Left hindlimb (tissue), 1 donor: Measurements from ENCODE around the gene ELAVL2.

Experiments used
- DNase-seq: peaks from one replicate; pipeline ENCODE4 v3.0.0-alpha.2; 2018

ELAVL2 gene

DNA sequence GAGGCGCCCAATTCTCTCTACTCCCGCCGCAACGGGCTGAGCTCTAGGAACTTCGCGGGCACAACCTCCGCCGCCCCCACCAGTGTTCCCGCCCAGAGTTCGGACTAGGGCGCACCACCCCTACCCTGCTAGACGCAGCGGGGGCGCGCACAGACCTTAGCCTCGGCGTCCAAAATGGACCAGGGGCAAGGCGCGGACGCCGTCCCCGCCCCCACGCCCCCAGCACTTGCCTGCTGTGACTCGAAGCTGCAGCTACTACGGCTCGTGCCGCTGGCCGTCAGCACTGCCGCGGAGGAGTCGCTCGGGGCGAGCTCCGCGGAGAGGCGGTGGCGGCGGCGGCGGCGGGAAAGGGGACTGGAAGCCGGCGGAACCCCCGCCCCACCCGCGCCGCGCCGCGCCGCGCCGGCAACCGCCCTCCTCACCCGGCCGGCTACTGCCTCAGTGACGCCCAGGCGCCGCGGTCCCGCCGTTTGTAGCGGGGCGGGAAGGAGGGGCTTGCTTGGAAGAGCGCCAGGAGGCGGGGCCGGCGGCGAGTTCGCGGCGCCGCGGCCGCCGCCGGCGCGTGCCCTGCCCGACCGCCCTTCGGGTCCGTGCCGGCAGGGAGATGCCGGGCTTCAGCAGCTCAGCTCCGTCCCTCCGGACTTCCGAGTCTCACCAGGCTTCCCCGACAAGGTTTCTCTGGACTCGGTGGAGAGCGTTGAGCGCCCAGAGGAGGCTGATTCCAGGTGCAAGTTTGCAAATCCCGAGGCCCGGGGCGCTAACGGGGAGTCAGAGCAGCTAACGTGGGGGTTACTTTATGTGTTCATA lies 4.5 kb downstream of the ELAVL2 start:
- DNase-seq: peak; percentile 68

DNA sequence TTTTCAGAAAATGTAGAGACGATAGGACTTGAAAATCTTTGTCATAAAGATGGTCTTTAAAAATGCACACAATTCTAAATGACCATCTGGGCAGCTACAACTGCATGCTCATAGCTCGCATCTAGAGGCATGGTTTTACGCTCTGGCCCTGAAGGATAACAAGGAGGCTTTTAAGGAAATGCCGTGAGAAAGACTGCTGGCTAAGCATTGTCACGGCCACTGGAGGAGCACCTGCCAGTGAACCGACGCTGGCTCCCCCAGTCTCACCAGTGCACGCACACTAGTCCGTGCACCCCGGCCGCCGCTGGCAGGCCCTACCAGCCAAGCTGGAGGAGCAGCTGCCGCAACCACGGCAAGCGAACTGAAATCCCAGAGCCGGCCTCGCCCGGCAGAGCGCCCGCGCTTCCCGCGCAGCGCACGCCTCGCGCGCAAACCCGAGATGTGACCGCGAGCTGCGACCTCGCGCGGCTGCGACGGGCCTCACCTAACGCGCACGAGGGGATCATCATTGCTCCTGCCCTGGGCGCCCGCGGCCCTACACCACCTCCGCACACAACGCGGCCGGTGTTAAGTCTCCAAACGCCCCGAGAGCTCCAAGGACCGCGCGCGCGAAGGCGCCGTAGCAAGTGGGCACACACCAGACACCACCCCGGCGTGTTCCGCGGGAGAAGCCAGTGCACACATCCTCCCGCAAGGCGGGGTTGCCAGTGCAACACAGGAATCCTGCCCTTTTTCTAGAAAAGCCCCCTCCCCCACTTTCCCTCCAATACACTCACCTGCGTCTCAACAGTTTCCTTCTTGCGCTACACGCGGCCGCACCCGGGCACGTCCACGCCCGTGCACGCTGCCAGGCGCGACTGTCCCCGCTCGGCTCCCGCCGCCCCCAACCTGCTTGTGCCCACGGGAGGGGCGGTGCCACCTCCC lies 5.3 kb downstream of the ELAVL2 start:
- DNase-seq: peak; percentile 41

DNA sequence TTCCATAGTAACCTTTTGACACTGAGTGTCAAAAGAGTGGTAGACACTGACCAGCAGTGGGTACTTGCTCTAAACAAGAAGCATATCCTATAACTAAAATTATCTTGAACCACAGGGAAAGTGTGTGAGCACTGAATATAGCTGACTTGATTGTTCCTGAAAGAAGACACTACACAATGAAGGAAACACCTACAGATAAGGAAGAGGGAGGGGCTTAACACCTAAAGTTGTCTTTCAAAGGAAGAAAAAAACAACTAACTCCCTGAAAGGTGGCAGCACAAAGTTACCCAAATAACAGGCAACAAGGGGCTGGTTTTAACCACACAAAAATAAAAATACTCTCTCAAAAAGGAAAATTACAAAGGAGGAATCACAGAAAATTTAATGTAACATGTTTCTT lies 6.6 kb downstream of the ELAVL2 start:
- no peak for DNase-seq

DNA sequence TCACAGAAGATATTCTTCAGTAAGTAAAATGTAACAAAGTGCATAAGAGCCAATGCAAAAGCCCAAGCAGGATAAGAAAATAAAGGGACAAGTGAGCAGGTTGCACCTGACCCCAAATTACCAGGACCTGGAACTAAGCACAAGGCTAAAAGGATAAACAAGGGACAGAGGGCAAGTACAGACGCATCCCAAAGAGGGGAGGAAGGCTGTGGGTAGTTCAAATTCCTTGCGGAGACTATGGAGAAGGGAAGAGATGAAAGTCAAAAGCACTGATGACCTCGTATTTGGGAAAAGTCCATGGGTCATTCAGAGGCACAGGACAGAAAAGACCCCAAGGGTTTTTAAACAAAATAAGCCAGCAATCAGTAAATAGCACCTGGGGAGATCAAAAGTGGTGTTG lies 11.8 kb downstream of the ELAVL2 start:
- DNase-seq: no peak

DNA sequence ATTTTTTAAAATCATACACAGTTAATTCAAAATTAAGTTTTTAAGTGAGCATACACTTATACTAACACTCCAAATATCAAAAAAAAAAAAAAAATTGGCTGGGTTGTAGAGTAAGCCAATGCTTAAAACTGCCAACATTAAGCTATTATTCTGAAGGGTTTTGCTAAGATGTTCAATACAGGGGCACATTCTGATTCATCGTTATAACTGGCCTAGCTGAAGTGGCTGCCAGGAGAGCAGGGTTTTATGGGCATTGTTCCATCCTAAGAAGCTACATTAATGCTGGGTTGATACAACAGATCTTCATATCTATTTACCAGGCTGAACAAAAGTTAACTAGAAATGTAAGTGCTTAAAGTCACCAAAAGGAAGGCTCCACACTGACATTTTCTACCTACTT lies 13.4 kb downstream of the ELAVL2 start:
- no peak for DNase-seq

DNA sequence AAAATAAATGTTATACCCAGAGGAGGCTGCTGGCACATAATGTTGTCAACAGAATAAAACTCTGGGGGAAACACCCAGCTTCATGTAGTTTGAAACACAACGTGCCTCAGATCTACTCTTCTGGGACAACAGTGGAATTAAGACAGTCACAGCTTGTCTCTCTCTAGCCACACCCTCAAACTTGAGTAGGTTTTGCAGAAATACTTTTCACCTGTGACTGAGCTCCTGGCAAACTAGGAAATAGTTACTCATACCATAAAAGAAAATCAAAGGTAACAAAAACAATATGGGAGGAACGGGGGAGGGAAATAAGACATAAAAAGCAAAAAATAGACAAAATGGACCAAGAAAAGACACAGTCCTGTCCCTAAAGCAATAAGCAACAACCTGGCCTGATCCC lies 14.4 kb downstream of the ELAVL2 start:
- no peak for DNase-seq

DNA sequence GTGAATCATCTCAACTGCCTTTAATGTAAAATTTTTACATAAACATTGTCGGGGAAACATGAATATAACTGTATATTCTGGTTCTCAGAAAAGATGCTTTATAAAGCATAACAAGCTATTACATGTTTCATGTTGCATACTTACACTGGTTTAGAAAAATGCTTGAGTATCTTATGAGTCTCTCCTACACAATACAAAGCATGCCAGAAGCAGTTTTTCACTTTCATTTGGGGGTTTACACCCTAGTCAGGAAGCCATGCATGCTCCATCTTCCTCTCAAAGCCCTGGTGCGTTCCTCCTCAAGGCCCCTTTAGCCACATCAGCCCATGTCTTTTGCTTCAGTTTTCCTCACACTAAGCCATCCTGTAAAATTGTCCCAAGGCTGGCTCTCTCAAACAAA lies 22.8 kb downstream of the ELAVL2 start:
- no peak for DNase-seq

DNA sequence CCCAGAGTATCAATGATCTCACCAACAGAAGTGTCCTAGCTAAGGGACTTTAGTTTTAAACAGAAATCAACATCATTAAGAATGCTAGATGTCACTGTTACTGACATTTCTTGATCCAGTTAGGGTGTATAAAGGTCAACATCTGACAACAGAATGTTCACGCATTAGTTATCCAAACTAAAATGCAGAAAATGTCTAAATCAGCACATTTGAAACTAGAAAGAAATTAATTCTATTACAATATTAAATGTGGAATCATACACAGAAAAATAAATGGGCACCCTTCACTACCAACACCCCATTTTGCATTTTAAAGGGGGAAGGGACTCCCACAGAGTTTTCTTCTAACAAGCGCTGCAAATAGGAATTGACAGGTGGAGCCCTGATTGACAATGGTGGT lies 24.5 kb downstream of the ELAVL2 start:
- DNase-seq: no peak

DNA sequence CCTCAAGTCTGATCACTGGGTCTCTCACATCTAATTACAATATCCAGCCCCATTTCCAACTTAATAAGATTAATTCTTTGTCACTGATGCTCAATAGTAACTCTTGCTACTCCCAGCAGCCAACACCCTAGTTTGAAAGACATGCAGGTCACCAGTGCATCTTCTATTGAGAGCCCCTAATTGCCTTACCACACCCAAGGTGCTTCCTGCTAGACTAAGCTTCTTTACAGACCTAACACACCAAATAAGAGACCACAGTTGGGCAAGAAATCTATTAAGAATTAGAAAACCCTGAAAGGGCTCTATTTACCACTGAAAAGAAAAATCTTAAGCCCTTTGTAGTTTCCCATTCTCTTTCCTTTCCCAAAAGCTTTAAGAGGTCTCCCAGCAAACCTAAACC lies 26.5 kb downstream of the ELAVL2 start:
- DNase-seq: no peak

DNA sequence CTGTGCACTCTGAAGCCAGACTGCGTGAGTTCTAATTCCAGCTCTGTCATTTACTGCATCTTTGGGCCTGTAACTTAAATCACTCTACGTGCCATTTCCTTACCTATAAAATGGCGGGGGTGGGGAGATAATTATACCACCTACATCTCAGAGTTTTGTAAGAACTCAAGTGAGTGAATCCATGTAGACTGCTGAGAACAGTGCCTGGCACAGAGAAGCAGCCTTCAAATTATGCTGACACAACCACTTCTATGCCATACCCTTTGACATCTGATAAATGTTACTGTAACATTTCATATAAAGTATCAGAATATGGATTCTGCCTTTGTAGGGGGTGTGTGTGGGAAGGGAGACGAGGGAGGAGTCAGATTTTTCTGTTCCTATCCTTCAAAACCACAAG lies 27.7 kb downstream of the ELAVL2 start:
- no peak for DNase-seq

DNA sequence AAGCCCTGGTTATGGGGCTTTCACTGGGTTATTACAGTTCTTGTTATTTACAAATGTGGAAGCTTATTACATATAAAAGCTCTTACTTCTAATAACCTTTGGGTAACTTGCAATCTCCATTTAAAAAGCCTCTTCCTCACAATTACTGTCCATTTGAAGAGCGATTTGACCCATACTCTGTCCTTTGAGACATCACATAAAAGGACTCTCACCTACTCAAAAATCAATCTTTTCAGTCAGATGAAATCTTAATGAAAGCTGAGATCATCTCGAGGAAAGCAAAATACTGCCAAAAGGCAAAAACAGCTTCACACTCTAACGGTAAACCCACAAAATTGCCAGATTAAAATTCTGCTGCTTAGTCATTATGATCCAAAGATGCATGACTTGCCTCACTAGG lies 29.8 kb downstream of the ELAVL2 start:
- DNase-seq: no peak

DNA sequence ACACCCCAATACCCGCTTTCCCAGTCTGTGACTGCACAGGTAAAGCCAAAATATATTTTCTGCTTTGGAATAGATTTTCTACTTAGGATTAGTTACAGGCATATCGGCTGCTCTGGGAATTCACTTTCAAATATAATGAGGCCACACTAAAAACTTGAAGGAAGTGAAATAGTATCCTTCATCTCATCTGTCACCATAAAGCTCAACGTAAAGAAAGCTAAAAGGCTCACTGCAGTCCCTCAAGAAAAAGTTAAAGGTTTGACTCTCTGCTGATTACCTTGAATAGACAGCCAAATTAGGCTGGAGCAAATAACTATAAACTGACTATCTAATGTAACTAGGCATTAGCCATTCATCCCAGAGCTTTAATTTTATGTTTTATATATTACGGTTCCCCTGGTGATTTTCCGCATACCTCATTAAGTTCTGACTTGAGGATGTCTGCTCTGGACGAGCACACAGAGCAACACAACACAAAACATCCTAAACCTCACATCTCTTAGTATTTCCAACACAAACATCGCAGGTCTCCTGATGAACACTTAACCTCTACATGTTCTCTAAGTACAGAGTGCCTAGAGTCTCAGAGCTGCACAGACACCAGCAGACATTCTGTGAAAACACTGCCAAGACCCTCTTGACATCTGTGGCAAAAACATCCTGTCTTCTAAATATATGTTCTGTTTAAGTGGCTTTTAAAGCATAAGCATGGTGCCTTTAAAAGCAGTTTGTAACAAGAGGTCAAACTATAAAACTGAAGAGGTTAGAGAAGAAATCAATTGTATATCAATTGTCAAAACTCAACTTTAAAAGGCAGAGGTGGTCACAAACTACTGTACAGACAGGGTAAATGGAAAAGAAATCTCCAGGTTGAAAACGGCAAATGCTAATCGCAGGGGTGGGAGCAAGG lies 35.4 kb downstream of the ELAVL2 start:
- DNase-seq: no peak

DNA sequence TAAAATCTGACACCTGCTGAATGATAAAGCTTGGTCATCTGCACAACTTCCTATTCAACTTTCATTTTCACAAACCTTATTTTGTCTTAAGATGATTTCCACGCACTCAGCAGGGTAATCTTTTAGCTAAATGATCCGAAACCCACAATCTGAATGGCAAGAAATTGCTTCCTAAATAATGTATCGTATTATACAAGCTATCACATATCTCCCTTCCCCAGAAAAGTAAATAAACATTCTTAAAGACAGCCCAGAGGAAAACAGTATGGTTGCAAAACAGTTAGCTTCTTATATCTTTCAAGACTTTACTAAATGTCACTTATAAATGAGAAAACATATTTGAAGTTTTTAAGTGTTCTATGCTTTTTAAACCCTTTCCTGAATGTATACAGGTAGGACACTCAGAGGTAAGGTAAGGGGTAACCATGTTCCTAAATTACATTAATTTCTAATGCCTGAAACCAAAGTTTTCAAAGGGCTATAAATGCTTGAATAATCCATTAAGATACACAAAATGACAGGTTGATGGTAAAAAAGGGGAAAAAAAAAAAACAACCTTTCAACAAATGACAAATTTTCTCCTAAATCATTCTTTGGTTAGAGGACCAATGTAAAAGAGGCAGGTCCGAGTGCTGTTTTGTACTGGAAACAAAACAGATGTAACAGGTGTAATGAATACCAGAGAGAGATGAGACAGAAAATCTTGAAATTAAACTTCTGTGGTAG lies 36.3 kb downstream of the ELAVL2 start:
- DNase-seq: no peak

DNA sequence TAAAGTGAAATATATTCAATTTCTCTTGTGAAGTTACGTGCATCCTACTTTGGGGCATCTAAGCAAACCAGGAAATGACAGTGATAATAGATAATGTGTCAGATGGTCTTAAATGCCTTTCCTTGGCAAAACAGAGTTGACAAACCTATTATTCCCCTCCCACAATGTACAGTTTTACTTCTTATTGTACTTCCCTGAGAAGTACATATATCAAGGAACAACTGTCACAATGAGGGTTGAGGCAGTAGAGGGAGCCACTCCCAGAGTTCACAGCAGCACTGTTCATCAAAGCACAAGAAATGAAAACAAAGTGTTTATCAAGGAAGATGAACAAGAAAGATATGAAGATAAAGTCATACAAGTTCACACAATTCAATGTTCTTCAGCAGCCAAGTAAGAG lies 41.1 kb downstream of the ELAVL2 start:
- no peak for DNase-seq

DNA sequence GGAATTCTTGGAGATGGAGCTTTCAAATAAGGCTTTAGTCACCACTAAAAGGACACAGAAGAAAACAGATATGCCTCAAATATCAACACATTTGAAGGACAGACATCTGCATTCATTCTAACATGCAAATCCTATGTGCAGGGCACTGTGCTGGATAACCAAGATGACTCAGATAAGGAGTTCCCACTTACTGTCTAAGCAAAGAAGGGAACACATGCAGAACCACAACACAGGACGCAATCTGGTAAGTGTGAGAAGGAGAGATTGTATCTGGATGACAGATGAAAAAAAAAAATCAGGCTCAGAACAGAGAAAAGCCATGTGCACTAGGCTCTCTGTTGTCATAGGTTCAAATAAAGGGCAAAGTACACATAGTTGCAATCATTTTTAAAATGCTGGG lies 42.5 kb downstream of the ELAVL2 start:
- DNase-seq: no peak

DNA sequence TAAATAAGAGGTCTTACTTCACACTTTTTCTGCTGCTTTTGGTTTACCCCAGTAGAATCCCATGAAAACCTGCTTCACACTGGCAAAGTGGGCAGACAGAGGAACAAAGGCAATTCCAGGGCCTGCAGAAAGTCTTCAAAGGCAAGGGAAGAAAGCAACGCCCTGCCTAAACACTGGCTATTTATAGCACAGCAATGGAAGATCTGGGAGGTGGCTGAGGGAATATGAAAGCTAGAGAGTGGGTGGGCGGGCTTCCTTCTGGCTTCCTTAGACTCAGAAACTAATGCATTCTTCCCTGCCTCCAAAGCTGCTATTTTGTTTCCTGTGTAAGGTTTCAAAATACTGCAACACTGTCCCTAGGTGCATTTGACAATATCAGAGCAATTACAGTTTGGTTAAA lies 46.8 kb downstream of the ELAVL2 start:
- peak; percentile 40 for DNase-seq

DNA sequence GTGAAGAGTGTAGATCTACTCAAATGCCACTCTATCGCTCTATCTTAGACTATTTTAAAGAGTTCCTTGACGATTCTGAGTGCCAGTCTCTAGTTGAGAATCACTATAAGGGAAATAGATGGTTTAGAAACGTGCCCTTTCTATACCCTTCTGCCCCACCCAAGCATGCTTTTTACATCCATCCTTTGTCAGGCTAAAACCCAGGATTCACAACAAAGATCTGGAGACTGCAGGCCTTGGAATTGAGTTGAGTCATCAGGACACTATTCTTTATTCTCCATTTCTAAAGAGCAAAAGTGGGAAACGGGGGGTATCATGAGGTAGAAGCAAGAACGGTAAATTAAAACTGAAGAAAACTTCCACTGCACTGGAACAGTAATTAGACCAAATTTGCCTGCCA lies 48.7 kb downstream of the ELAVL2 start:
- DNase-seq: no peak

DNA sequence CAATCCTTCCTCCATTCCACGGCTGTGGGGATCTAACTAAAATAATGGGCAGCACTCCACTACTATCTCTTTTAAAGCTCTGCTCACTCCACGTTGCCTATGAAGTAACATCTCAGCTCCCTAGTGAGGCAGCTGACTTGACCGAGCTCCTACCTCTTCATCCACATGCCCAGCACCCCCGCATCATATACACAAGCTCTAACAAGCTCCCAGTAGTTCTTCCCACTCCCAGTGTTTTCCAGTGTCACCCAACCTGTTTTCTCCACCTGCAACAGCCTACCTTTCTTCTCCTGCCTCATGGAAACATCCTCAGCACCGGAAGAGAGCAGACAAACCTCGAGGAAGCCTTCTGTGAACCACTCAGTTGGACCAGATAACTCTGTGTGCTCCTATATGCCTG lies 50.5 kb downstream of the ELAVL2 start:
- DNase-seq: no peak

DNA sequence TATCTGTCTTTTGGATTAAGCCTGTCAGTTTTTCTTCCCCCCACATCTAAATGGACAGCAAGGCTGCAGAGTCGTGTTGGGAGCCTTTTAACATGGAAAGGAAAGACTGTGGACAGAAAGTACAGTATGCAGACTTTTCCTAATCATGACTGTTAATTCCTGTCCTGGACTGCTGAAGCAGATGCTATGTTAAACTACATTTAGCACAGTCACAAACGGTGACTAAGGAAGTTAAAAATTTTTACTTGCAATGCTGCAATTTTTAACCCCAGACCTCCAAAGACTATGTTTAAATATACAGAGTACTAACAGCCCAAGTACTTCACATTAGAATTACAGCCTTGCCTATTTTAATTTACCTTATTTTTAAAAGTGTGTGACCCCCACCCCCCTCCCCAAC lies 51.8 kb downstream of the ELAVL2 start:
- no peak for DNase-seq

DNA sequence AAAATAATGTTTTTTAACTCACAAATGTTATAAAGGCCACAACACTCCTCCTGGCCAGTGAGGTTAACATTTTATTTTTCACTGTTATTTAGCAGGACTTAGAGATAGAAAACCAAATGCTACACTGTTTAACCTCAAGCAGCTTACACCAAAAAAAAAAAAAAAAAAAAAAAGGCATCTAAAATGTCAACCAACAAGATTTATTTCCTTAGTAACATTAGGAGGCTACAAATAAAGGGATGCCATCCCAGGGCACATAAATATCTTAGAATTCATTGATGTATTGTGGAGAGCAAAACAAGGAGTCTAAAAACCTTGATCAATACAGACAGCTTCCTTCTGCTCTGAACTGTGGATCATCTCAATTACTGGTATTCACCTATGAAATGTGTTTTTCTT lies 53.7 kb downstream of the ELAVL2 start:
- no peak for DNase-seq

DNA sequence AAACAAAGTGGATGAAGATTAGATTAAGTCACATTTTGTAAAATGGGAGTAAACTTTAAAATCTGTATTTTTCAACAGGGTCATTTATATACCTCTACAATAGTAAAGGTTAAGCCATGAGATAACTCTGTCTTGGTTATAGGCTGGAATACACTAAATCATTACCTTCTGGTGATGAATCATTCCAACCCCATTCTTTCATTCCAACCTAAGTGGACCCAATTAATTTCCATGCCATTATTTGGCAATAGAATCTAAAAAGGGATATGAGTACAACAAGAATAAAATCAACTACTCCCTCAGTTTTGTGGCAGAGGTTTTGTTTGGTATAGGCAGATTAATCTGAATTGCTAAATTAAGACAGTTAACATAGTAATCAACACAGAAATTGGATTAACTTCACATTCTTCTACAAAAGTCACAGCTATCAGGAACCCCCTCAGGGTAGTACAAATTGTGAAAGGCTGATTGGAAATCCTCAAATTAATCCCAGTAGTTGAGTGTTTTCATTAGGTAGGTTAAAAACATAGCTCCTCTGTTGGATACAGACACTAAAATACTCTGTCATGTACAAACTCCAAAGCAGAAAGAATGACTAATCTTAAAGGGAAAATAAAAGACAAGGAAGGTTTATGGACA lies 54.2 kb downstream of the ELAVL2 start:
- no peak for DNase-seq
